GM23338 (cell line): ENCODE results near the gene SEMA5A. TPM values are rescaled to one million over a fixed set of nuclear protein-coding genes. Genes with fewer than 3 reads are reported as not detected.

ENCODE experiments used
- EZH2 ChIP-seq: fragments of 200-600 bp; sonication (generic); IDR thresholded peaks from one replicate; pipeline ENCODE4 v1.8.0; 2017; ENCODE audit warnings: antibody characterized with exemption, mild to moderate bottlenecking, low read depth; ENCODE audit not compliant: unreplicated experiment
- EZH2phosphoT487 ChIP-seq: fragments of 200-600 bp; sonication (generic); IDR thresholded peaks from one replicate; pipeline ENCODE4 v1.8.1; 2018; ENCODE audit warnings: antibody characterized with exemption; ENCODE audit not compliant: unreplicated experiment
- JUNB ChIP-seq: IDR thresholded peaks from one replicate; pipeline ENCODE4 v1.6.1; 2016; ENCODE audit warnings: antibody characterized with exemption; ENCODE audit not compliant: unreplicated experiment
- STAT1 ChIP-seq: IDR thresholded peaks from one replicate; pipeline ENCODE4 v1.6.1; 2016; ENCODE audit warnings: antibody characterized with exemption; ENCODE audit not compliant: unreplicated experiment
- ZNF114 ChIP-seq: fragments of 250-450 bp; sonication (Bioruptor Pico); IDR thresholded peaks from 2 replicates; pipeline ENCODE4 v1.5.0; 2020; ENCODE audit warnings: mild to moderate bottlenecking, moderate library complexity
- ZNF331 ChIP-seq: fragments of 250-450 bp; sonication (Bioruptor Pico); IDR thresholded peaks from 2 replicates; pipeline ENCODE4 v1.5.0; 2020; ENCODE audit warnings: low read depth, mild to moderate bottlenecking, moderate library complexity
- polyA plus RNA-seq: library from polyadenylated mRNA; unstranded; fragments of >200 nt; fragmentation: Nextera tagmentation; extraction: Ambion mirVana; gene quantifications from 2 replicates; pipeline ENCODE4 v1.2.1, GENCODE V29; 2016
- total RNA-seq: library from RNA; depleted of rRNA; stranded (reverse); fragments of >200 nt; shearing (Covaris generic); gene quantifications from 2 replicates; pipeline ENCODE4 v1.2.3, GENCODE V29; 2014
- TF ChIP-seq, protein P1 (sequence below): fragments of 250-450 bp; sonication (Bioruptor Pico); IDR thresholded peaks from 2 replicates; pipeline ENCODE4 v1.5.0; 2020; ENCODE audit warnings: mild to moderate bottlenecking, moderate library complexity
- TF ChIP-seq, protein P2 (sequence below): IDR thresholded peaks from 2 replicates; pipeline ENCODE4 v1.6.1; 2016; ENCODE audit warnings: antibody characterized with exemption
- TF ChIP-seq, protein P3 (sequence below): IDR thresholded peaks from one replicate; pipeline ENCODE4 v1.6.1; 2018; ENCODE audit warnings: antibody characterized with exemption; ENCODE audit not compliant: unreplicated experiment

Gene SEMA5A
- total and polyA plus RNA-seq, 2 experiments from 2014 or later, result 2.1 to 8.1 TPM

DNA sequence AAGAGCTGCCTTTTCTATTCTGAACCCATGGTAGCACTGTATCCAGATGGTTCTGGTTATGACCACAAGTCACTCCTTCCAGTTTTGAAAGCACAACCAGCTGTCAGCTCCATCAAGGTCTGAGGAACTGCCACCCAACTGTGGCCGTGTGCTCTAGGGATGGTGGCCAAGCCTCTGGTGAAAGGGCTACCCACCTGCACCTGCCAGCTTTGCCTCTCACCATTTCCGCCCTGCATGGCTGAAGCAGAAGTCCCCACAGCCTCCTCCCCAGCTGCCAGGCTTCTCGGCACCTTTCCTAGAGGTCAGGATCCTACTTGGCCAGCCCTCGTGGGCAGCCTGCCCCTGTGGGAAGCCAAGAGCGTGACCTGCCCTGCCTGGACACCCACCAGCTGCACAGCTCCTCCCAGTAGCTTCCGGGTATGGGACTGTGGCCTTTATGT is 16.8 kb downstream of the SEMA5A start (continued):
- TF ChIP-seq, protein P1, sequence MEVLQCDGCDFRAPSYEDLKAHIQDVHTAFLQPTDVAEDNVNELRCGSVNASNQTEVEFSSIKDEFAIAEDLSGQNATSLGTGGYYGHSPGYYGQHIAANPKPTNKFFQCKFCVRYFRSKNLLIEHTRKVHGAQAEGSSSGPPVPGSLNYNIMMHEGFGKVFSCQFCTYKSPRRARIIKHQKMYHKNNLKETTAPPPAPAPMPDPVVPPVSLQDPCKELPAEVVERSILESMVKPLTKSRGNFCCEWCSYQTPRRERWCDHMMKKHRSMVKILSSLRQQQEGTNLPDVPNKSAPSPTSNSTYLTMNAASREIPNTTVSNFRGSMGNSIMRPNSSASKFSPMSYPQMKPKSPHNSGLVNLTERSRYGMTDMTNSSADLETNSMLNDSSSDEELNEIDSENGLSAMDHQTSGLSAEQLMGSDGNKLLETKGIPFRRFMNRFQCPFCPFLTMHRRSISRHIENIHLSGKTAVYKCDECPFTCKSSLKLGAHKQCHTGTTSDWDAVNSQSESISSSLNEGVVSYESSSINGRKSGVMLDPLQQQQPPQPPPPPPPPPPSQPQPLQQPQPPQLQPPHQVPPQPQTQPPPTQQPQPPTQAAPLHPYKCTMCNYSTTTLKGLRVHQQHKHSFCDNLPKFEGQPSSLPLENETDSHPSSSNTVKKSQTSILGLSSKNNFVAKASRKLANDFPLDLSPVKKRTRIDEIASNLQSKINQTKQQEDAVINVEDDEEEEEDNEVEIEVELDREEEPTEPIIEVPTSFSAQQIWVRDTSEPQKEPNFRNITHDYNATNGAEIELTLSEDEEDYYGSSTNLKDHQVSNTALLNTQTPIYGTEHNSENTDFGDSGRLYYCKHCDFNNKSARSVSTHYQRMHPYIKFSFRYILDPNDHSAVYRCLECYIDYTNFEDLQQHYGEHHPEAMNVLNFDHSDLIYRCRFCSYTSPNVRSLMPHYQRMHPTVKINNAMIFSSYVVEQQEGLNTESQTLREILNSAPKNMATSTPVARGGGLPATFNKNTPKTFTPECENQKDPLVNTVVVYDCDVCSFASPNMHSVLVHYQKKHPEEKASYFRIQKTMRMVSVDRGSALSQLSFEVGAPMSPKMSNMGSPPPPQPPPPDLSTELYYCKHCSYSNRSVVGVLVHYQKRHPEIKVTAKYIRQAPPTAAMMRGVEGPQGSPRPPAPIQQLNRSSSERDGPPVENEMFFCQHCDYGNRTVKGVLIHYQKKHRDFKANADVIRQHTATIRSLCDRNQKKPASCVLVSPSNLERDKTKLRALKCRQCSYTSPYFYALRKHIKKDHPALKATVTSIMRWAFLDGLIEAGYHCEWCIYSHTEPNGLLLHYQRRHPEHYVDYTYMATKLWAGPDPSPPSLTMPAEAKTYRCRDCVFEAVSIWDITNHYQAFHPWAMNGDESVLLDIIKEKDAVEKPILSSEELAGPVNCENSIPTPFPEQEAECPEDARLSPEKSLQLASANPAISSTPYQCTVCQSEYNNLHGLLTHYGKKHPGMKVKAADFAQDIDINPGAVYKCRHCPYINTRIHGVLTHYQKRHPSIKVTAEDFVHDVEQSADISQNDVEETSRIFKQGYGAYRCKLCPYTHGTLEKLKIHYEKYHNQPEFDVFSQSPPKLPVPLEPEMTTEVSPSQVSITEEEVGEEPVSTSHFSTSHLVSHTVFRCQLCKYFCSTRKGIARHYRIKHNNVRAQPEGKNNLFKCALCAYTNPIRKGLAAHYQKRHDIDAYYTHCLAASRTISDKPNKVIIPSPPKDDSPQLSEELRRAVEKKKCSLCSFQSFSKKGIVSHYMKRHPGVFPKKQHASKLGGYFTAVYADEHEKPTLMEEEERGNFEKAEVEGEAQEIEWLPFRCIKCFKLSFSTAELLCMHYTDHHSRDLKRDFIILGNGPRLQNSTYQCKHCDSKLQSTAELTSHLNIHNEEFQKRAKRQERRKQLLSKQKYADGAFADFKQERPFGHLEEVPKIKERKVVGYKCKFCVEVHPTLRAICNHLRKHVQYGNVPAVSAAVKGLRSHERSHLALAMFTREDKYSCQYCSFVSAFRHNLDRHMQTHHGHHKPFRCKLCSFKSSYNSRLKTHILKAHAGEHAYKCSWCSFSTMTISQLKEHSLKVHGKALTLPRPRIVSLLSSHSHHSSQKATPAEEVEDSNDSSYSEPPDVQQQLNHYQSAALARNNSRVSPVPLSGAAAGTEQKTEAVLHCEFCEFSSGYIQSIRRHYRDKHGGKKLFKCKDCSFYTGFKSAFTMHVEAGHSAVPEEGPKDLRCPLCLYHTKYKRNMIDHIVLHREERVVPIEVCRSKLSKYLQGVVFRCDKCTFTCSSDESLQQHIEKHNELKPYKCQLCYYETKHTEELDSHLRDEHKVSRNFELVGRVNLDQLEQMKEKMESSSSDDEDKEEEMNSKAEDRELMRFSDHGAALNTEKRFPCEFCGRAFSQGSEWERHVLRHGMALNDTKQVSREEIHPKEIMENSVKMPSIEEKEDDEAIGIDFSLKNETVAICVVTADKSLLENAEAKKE (CRISPR knock-in tag), result no peak
- TF ChIP-seq ZNF331 (CRISPR knock-in tag) (no peak), JUNB (no peak), EZH2phosphoT487 (no peak), EZH2 (no peak), ZNF114 (CRISPR knock-in tag) (no peak), STAT1 (no peak)
- TF ChIP-seq, protein P2, sequence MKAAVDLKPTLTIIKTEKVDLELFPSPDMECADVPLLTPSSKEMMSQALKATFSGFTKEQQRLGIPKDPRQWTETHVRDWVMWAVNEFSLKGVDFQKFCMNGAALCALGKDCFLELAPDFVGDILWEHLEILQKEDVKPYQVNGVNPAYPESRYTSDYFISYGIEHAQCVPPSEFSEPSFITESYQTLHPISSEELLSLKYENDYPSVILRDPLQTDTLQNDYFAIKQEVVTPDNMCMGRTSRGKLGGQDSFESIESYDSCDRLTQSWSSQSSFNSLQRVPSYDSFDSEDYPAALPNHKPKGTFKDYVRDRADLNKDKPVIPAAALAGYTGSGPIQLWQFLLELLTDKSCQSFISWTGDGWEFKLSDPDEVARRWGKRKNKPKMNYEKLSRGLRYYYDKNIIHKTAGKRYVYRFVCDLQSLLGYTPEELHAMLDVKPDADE, result no peak
- TF ChIP-seq, protein P3, sequence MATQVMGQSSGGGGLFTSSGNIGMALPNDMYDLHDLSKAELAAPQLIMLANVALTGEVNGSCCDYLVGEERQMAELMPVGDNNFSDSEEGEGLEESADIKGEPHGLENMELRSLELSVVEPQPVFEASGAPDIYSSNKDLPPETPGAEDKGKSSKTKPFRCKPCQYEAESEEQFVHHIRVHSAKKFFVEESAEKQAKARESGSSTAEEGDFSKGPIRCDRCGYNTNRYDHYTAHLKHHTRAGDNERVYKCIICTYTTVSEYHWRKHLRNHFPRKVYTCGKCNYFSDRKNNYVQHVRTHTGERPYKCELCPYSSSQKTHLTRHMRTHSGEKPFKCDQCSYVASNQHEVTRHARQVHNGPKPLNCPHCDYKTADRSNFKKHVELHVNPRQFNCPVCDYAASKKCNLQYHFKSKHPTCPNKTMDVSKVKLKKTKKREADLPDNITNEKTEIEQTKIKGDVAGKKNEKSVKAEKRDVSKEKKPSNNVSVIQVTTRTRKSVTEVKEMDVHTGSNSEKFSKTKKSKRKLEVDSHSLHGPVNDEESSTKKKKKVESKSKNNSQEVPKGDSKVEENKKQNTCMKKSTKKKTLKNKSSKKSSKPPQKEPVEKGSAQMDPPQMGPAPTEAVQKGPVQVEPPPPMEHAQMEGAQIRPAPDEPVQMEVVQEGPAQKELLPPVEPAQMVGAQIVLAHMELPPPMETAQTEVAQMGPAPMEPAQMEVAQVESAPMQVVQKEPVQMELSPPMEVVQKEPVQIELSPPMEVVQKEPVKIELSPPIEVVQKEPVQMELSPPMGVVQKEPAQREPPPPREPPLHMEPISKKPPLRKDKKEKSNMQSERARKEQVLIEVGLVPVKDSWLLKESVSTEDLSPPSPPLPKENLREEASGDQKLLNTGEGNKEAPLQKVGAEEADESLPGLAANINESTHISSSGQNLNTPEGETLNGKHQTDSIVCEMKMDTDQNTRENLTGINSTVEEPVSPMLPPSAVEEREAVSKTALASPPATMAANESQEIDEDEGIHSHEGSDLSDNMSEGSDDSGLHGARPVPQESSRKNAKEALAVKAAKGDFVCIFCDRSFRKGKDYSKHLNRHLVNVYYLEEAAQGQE, result no peak
